Measurements from ENCODE around the gene SLC37A3.

The SLC37A3 gene

DNA sequence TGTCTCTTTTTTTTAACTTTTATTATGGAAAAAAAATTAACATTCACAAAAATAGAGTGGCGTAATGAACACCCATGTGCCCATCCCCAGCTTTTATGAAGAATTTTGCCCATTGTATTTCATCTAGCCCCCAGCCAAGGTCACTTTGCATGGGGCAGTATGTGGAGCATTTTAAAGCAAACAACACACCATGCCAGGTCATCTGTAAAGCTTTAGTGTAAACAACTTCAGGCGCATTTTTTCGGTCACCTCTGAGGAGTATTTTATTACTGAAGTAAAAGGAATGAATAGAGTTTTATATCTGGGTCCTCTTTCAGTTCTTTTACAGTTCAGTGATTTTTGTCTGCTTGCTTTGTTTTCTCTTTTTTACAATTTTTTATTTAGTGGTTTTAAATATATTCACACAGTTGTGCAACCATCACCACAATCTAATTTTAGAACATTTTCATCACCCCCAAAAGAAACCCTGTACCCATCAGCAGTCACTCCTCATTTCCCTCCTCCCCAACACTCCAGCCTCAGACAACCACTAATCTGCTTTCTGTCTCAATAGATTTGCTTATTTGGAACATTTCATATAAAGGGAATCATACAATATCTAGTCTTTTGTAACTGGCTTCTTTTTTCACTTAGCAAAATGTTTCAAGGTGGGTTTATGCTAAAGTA, 87.9 kb downstream of the SLC37A3 start:
- DNase-seq, result no peak

DNA sequence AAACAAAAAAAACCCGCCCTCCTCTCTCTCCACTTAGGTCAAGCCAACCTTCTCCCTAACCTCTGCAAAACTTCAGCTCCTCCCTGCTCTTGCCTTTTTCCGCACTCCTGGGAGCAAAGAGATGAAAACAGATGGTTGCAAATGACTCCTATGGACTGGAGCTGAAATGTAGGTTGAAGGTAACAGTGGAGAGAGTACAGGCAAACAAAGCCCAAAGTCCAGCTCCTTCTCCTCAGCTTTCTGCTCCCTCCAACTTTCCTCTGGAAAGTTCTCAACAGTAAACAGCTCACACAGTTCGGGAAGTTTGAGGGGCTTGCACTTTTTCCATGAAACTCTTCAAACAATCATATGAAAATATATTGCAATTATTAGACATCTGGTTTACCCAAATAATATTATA, 90.3 kb downstream of the SLC37A3 start:
- no peak for DNase-seq

DNA sequence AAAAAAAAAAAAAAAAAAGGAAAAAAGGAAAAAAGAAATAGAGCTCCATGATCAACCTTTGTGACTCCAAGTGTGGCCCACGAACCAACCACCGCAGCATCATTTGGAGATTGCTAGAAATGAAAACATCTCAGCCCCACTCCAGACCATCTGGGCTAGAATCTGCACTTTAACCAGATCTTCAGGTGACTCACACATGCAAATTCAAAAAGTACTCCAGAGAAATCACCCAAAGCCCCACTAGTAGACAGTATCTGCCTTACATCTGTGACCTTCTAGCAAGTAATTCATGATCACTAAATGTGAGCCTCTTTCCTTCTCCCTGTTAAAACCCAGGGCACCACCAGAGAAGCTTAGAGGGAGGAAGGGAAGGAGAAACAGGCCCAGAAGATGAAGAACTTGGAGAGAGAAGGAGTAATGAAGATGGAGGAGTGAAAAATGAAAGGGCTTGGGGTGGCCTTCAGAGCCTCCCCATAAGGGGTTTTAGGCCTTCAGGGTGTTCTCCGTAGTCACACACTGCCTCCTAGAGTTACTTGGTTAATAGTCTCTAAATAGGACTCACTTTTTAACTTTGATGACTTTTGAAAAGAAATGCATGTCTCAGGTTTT, 94.0 kb downstream of the SLC37A3 start:
- peak in 1 of 2 experiments; percentile 59 for DNase-seq

DNA sequence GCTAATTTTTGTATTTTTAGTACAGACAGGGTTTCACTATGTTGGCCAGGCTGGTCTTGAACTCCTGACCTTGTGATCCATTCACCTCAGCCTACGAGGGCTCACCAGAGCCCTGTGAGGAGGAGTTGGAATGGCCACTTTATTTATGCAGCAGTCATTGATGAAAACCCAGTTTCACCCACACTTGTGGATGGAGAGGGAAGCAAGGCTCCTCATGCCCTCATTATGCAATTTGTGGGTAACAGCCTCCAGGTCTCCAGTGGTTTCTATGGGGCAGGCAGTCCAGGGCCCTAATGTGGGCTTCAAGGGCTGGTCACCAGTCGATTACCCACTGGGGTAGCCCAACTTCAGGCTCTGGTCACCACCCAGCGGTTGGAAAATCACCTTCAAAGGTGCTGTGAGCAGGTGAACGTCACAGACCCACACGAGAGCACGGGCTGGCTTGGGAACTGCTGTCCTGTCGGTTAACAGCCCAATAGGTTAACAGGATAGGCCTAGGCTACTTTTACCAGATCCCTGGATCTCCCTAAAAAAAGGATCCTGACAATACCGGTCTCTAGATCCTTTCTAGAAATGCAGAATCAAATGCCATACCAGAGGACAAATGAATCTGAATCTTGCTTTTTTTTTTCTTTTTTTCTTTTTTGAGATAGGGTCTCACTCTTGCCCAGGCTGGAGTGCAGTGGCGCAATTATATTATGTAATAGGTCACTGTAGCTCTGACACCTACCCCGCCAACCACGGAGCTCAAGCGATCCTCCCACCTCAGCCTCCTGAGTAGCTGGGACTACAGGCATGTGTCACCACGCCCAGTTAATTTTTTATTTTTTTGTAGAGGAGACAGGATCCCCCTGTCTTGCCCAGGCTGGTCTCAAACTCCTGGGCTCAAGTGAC, 97.8 kb downstream of the SLC37A3 start:
- DNase-seq, result peak in 1 of 2 experiments; percentile 9

DNA sequence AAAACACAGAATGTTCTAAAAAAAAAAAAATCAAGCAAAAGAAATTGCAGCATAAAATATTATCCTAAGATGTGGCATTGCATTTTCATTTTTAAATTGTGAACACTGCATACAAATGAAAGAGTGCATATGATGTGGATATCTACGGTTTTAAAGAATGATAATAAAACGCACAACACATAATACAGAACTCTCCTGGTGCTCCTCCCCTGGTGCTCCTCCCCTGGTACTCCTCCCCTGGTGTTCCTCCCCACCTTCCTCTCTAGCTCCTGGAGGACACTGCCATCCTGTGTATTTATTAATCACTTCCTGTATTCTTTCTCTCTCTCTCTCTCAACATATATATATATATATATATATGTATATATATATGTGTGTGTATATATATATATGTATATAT, 100.1 kb downstream of the SLC37A3 start:
- DNase-seq, result no peak

DNA sequence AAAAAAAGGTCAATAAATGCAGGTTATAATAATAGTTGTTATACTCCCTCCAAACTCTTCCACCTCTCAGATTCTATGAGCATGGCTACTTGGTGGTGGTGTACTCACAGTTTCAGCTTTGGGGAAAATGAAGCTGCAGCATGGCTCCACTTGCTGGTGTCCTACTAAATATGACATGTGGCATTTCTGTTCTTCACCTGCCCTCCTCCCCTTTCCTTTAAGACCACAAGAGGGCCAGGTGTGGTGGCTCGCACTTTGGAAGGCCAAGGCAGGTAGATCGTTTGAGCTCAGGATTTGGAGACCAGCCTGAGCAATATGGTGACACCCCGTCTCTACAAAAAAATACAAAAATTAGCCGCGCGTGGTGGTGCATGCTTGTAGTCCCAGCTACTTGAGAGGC, 101.1 kb downstream of the SLC37A3 start:
- no peak for DNase-seq

DNA sequence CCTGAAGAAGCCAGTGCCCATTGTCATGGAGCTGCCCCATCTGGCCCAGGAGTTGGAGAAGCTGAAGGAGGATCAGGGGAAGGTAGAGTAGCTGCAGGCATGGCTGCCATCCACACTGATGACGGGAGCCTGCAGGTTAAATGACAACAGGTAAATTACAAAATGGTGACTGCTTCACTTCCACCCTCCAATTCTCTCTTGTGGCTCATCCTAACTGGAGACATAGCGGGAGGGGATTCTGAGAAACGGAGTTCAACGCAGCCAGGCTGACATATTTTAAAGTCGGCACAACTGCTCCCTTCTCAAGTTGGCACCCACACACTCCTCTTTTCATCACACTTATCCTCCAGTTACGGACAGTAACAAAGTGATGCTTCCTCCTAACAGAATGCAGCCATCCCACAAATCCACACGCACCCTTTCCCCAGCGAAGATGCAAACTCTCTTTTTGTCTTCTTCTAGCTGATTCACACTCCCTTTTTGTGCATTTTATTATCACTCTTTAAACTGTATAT, 103.0 kb downstream of the SLC37A3 start:
- DNase-seq, result no peak

DNA sequence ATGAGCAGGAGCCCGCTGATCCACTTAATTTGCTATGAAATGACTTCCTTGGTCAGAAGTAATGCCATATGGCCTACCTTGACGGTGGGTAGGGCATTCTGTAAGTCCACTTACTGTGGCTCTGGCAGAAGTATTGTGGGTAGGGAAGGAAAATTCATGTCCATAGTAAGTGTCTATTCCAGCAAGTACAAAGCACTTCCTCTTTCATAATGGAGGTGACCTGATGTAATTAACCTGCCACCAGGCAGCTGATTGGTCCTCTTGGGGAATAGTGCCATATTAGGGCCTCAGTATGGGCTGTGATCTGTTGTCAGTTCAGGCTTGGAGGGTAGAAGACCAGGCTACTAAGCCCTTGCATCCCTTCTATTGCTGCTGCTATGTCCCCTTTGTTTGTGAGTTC, 103.9 kb downstream of the SLC37A3 start:
- DNase-seq, result no peak

DNA sequence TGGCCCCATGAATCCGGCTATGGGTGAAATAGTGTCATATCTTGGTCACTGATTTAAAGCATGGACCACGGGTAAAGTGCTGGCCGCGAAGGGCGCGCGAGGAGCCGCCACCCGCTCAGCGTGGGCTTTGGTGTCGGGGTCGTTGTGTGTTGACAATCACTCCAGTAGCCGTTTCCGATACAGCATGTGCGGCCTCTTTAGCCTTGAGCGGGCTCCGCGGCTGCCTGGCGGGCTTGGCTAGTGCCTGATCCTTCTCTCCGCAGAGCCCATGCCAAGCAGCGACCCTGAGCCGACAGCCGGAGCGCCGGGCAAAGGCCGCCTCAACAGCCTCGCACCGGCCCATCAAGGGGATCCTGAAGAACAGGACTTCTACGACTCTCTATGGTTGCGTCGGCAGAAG, 105.9 kb downstream of the SLC37A3 start:
- no peak for DNase-seq

DNA sequence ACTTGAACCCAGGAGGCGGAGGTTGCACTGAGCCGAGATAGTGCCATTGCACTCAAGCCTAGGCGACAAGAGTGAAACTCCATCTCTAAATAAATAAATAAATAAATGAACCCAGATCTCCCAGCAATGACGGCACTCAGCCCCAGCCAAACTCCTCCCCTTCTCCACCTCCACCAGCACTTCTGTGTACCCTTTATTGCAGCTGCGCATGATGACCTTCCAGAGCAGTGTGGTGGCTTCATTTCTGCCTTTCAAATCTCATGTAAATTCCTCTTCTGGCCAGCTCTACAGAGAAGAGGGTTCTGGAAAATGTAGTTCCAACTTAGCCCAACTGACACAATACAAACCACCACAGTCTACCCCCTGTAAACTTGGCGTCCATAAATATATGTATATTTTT, 108.5 kb downstream of the SLC37A3 start:
- peak; percentile 59 to 74 for DNase-seq

DNA sequence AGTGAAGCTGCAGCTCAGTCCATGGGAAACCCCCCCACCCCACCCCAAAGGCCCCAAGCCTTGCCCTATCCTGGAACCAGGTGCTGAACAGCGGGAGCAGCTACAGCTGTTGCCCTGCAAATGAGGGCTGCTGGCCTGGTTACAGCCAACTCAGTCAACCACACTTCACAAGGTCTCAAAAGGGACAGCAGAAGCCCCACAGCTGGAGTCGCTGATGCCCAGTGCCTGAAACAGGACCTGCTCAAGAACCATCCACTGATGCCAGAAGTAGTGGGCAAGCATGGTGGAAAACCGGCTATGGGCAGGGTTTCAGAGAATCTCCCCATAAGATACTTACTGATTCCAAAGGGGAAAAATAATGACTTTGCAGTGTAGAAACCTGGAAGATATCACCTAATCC, 110.3 kb downstream of the SLC37A3 start:
- DNase-seq, result no peak

DNA sequence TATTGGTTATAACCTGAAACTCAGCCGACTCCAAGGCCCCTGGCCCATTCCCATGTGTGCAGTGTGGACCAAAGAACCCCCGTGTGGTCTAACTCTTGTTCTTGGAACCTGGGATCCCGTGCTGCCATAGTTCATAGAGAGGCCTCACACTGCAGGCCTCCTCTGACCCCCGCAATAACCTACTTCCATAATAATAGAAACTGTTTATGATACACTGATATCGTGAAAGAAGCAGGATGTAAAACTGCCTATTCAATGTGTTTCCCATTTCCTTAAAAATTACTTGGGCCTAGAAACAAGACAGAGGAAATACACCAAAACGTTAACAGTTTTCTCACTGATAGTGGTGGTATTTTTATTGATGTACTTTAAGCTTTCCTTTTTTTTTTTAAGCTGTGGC, 112.4 kb downstream of the SLC37A3 start:
- no peak for DNase-seq

DNA sequence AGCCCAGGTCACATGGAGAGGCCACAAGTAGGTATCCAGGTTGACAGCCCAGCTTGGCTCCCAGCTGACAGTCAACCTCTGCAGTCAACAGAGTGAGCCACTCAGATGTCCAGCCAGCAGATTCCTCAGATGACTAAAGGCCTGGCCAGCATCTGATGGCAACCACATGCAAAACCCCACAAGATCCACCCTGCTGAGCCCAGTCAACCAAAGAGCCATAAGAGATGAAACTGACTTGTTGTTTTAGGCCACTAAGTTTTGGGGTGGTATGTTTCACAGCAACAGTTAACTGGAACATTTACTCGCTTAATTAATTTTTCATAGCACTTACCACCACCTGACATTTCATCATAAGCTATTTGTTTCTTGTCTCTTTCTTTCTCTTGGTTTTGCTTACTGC, 114.3 kb downstream of the SLC37A3 start:
- DNase-seq, result no peak

All from NCI-H526 (cell line).